IPS-20b (cell line): Measurements from ENCODE around the gene ATP9B.

Source experiments
- H3K27ac ChIP-seq: one replicate; pipeline ENCODE4 v1.5.1; 2013; ENCODE audit warnings: low read length
- H3K27me3 ChIP-seq: 2 replicates; pipeline ENCODE4 v1.6.1; 2013; ENCODE audit warnings: mild to moderate bottlenecking, low read length, inconsistent platforms; ENCODE audit not compliant: insufficient read depth
- H3K36me3 ChIP-seq: 2 replicates; pipeline ENCODE4 v1.6.1; 2013; ENCODE audit warnings: low read depth, mild to moderate bottlenecking, inconsistent platforms, low read length, moderate library complexity; ENCODE audit not compliant: insufficient read depth
- H3K4me1 ChIP-seq: 2 replicates; pipeline ENCODE4 v1.6.1; 2013; ENCODE audit warnings: mild to moderate bottlenecking, control low read depth, inconsistent platforms, low read length, moderate library complexity; ENCODE audit not compliant: insufficient read depth
- H3K4me3 ChIP-seq: 2 replicates; pipeline ENCODE4 v1.5.1; 2013; ENCODE audit warnings: mild to moderate bottlenecking, low read length, inconsistent platforms
- H3K9ac ChIP-seq: 2 replicates; pipeline ENCODE4 v1.6.1; 2013; ENCODE audit warnings: low read depth, mild to moderate bottlenecking, inconsistent platforms, low read length, moderate library complexity
- H3K9me3 ChIP-seq: 2 replicates; pipeline ENCODE4 v1.6.1; 2013; ENCODE audit warnings: mild to moderate bottlenecking, low read depth, low read length, inconsistent platforms; ENCODE audit not compliant: insufficient read depth

ATP9B gene

GRCh38 chr18:79227621-79228020, 158.4 kb downstream of the ATP9B start:
- Histone ChIP-seq H3K9ac (no peak overlapping the region), H3K27ac (no peak overlapping the region), H3K27me3 (no peaks in the 10 kb centered on the region), H3K9me3 (no peaks in the 10 kb centered on the region), H3K4me1 (no peaks in the 10 kb centered on the region), H3K4me3 (no peak overlapping the region), H3K36me3 (no peaks in the 10 kb centered on the region)

DNA sequence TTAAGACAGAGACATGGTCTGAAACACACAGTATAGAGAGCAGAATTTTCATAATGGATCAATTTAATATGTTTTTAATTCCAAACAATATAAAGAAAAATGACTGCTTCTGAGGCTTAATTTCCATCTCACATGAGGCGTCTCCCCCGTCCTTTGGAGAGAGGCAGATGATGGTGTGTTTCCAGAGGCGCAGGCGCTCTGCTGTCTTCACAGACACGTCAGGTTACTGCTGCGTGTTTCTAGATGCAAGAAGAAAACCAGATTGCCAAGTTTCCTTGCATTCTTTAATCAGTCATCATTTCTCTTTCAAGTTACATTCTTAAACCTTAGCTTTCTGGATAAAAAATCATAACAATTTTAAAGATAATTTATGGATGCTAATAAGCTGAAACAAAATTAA, 160.2 kb downstream of the ATP9B start:
- no peaks in the 10 kb centered on the region for H3K9me3 ChIP-seq
- no peak overlapping the region for H3K4me3 ChIP-seq
- H3K27me3 ChIP-seq = no peaks in the 10 kb centered on the region
- H3K9ac ChIP-seq = no peak overlapping the region
- H3K36me3 ChIP-seq = no peaks in the 10 kb centered on the region
- H3K27ac ChIP-seq = no peak overlapping the region
- H3K4me1 ChIP-seq = no peaks in the 10 kb centered on the region

DNA sequence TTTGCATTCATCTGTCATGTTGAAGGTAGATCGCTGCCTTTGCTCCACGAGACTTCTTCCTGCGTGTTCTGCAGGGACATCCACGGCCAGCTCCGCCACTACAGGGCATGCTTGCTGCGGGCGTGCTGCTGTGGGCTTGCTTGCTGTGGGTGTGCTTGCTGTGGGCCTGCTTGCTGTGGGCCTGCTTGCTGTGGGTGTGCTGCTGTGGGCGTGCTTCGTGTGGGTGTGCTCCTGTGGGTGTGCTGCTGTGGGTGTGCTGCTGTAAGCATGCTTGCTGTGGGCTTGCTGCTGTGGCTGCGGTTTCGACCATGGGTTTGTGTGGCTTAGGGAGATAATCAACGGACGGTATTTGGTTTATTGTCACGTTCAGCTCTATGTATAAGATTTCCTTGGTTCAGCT, 165.2 kb downstream of the ATP9B start:
- Histone ChIP-seq H3K4me1 (no peaks in the 10 kb centered on the region; the same call in 1 of the 2 replicates), H3K9me3 (no peaks in the 10 kb centered on the region), H3K27me3 (no peaks in the 10 kb centered on the region), H3K9ac (no peak overlapping the region), H3K4me3 (no peak overlapping the region), H3K27ac (no peak overlapping the region), H3K36me3 (no peaks in the 10 kb centered on the region)

DNA sequence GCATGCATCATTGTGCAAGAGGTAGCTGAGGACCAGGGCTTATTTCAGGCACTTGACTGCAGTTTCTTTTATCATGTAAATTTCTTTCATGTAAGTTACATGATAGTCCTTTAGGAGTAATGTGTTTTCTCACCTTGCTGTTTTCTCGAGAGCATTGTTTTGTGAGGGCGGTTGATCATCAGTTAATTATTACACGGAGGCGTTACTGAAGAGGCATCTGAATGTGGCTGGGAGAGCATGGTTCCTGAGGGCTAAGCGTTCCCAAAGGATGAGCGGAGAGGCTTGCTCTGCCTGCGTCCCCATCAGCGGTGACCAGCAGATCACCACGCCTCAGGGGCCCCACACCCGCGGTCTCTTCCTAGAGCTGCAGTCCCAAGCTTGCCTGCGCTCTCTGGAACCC, 170.4 kb downstream of the ATP9B start:
- H3K9me3 ChIP-seq = no peaks in the 10 kb centered on the region
- no peak overlapping the region for H3K4me3 ChIP-seq
- H3K36me3 ChIP-seq = no peaks in the 10 kb centered on the region
- H3K27me3 ChIP-seq = no peaks in the 10 kb centered on the region
- H3K4me1 ChIP-seq = no peaks in the 10 kb centered on the region; the same call in 1 of the 2 replicates
- no peak overlapping the region for H3K9ac ChIP-seq
- H3K27ac ChIP-seq = no peak overlapping the region

DNA sequence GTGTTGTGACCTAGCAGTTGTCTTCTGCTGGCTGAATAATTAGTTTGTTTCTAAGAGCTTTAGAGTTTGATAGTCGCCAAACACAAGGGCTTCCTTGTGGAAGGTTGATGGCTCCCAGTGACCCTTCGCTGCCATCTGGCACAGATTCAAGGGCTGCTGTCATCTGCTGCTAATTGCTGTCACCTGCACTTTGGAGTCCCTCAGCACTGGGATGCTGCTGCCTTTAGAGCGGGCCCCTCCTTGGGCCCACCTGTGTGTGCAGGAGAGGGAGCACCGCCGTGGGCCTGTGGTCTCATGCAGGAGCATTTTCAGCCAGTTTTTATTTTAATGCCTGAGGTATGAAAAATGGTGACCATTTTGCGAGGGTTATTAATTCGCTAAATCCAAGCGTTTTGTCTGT, 172.6 kb downstream of the ATP9B start:
- H3K27ac ChIP-seq = no peak overlapping the region

GRCh38 chr18:79242246-79242645, 173.1 kb downstream of the ATP9B start:
- Histone ChIP-seq H3K4me3 (no peak overlapping the region), H3K27ac (no peak overlapping the region), H3K9ac (no peak overlapping the region), H3K9me3 (no peaks in the 10 kb centered on the region), H3K4me1 (no peaks in the 10 kb centered on the region; the same call in 1 of the 2 replicates), H3K36me3 (no peaks in the 10 kb centered on the region), H3K27me3 (no peaks in the 10 kb centered on the region)

More for the DNA sequence above, 172.6 kb downstream of the ATP9B start:
- no peak overlapping the region for H3K4me3 ChIP-seq
- H3K9ac ChIP-seq = no peak overlapping the region
- H3K4me1 ChIP-seq = no peaks in the 10 kb centered on the region; the same call in 1 of the 2 replicates
- no peaks in the 10 kb centered on the region for H3K27me3 ChIP-seq
- no peaks in the 10 kb centered on the region for H3K9me3 ChIP-seq
- no peaks in the 10 kb centered on the region for H3K36me3 ChIP-seq

DNA sequence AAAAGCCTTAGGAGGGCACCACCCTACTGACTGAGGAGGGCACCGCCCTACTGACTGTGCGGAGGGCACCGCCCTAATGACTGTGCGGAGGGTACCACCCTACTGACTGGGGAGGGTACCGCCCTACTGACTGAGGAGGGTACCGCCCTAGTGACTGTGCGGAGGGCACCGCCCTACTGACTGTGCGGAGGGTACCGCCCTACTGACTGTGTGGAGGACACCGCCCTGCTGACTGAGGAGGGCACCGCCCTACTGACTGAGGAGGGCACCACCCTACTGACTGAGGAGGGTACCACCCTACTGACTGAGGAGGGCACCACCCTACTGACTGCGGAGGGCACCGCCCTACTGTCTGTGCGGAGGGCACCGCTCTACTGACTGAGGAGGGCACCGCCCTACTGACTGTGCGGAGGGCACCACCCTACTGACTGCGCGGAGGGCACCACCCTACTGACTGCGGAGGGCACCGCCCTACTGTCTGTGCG, 176.4 kb downstream of the ATP9B start:
- no peak overlapping the region for H3K9ac ChIP-seq
- H3K9me3 ChIP-seq = no peaks in the 10 kb centered on the region
- no peaks in the 10 kb centered on the region for H3K36me3 ChIP-seq
- no peak overlapping the region for H3K4me3 ChIP-seq
- no peaks in the 10 kb centered on the region; the same call in 1 of the 2 replicates for H3K4me1 ChIP-seq
- H3K27me3 ChIP-seq = no peaks in the 10 kb centered on the region
- H3K27ac ChIP-seq = no peak overlapping the region

- no peak overlapping the region; the same call in none of the 2 replicates for H3K4me3 ChIP-seq
- H3K4me1 ChIP-seq = no peaks in the 10 kb centered on the region
- no peak overlapping the region for H3K27ac ChIP-seq
- H3K9me3 ChIP-seq = no peaks in the 10 kb centered on the region
- H3K27me3 ChIP-seq = no peaks in the 10 kb centered on the region
- H3K9ac ChIP-seq = no peak overlapping the region
- H3K36me3 ChIP-seq = no peaks in the 10 kb centered on the region
Observed at GRCh38 chr18:79246309-79247108, 177.3 kb downstream of the ATP9B start.

DNA sequence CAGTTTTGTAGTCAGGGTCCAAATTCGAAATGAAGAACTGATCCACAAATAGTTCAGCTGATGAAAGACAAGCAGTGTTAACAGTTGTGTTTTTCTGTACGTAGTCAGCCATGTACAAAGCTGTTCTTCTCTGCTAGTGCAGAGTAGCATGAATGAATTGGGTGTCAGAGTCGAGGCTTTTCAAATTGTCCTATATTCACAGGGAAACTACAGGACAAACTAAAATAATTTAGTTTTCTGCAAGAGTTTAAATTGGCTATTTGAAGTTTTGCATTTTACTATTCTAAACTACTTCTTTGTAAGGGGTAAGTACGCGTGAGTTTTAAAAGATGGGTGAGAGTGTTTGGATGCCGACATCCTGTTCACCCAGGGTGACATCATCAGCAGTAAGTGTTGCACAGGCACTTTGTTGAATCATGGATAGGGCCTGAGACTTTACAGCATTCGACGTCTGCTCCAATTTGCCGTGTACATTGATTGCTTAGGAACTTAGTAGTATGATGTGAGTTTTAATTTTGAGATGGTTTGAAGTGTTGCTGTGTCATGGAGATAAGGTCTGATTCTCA, 179.4 kb downstream of the ATP9B start:
- H3K36me3 ChIP-seq = no peaks in the 10 kb centered on the region
- no peak overlapping the region for H3K27ac ChIP-seq
- H3K4me1 ChIP-seq = no peaks in the 10 kb centered on the region
- H3K9me3 ChIP-seq = no peaks in the 10 kb centered on the region
- no peak overlapping the region for H3K4me3 ChIP-seq
- H3K9ac ChIP-seq = no peak overlapping the region
- H3K27me3 ChIP-seq = no peaks in the 10 kb centered on the region

GRCh38 chr18:79250301-79250981, 181.2 kb downstream of the ATP9B start:
- H3K4me1 ChIP-seq = no peaks in the 10 kb centered on the region
- no peaks in the 10 kb centered on the region for H3K27me3 ChIP-seq
- no peak overlapping the region for H3K27ac ChIP-seq
- no peaks in the 10 kb centered on the region for H3K9me3 ChIP-seq
- no peak overlapping the region for H3K4me3 ChIP-seq
- H3K9ac ChIP-seq = no peak overlapping the region
- H3K36me3 ChIP-seq = no peaks in the 10 kb centered on the region

- no peaks in the 10 kb centered on the region for H3K4me1 ChIP-seq
- H3K9me3 ChIP-seq = no peaks in the 10 kb centered on the region
- H3K9ac ChIP-seq = no peak overlapping the region
- no peak overlapping the region for H3K4me3 ChIP-seq
- no peaks in the 10 kb centered on the region for H3K27me3 ChIP-seq
- no peak overlapping the region for H3K27ac ChIP-seq
- H3K36me3 ChIP-seq = no peaks in the 10 kb centered on the region
Observed at GRCh38 chr18:79251021-79251420, 181.8 kb downstream of the ATP9B start.
